OCI-LY1 (cell line): ENCODE data around the gene ARHGAP33.

Source experiments
- H2AFZ ChIP-seq: fragments of 200-600 bp; sonication (generic), shearing (Covaris generic); 2 replicates; pipeline ENCODE4 v1.6.0; 2014; ENCODE audit warnings: antibody characterized with exemption, mild to moderate bottlenecking, low read length
- H3F3A ChIP-seq: fragments of 200-600 bp; sonication (generic), shearing (Covaris generic); 2 replicates; pipeline ENCODE4 v1.6.0; 2014; ENCODE audit warnings: mild to moderate bottlenecking, antibody characterized with exemption, low read length, moderate library complexity; ENCODE audit not compliant: insufficient read depth
- H3K27ac ChIP-seq: fragments of 200-600 bp; sonication (generic); 2 replicates; pipeline ENCODE4 v1.5.1; 2014; ENCODE audit warnings: low read length, mixed run types, mild to moderate bottlenecking, low read depth; ENCODE audit not compliant: poor library complexity, severe bottlenecking
- H3K27me3 ChIP-seq: fragments of 200-600 bp; sonication (generic); 2 replicates; pipeline ENCODE4 v1.6.0; 2014; ENCODE audit warnings: antibody characterized with exemption, mild to moderate bottlenecking, low read length, moderate library complexity; ENCODE audit not compliant: insufficient read depth
- H3K36me3 ChIP-seq: fragments of 200-600 bp; sonication (generic); 2 replicates; pipeline ENCODE4 v1.6.1; 2014; ENCODE audit warnings: mild to moderate bottlenecking, antibody characterized with exemption, low read length, moderate library complexity, mixed read lengths; ENCODE audit not compliant: insufficient read depth
- H3K4me1 ChIP-seq: fragments of 200-600 bp; sonication (generic); 2 replicates; pipeline ENCODE4 v1.5.1; 2014; ENCODE audit warnings: mild to moderate bottlenecking, low read length, moderate library complexity; ENCODE audit not compliant: insufficient read depth, severe bottlenecking
- H3K4me2 ChIP-seq: fragments of 200-600 bp; sonication (generic), shearing (Covaris generic); 2 replicates; pipeline ENCODE4 v1.6.1; 2014; ENCODE audit warnings: low read length
- H3K4me3 ChIP-seq: fragments of 200-600 bp; sonication (generic); 2 replicates; pipeline ENCODE4 v1.5.1; 2014; ENCODE audit warnings: low read length, low read depth, mild to moderate bottlenecking, mixed read lengths; ENCODE audit not compliant: poor library complexity, severe bottlenecking
- H3K79me2 ChIP-seq: fragments of 200-600 bp; shearing (Covaris generic); 2 replicates; pipeline ENCODE4 v1.6.1; 2016; ENCODE audit warnings: mixed run types, low read length, mixed read lengths; ENCODE audit not compliant: insufficient read depth
- H3K9ac ChIP-seq: fragments of 200-600 bp; sonication (generic), shearing (Covaris generic); 2 replicates; pipeline ENCODE4 v1.6.1; 2014; ENCODE audit warnings: mild to moderate bottlenecking, low read length, mixed read lengths
- H3K9me2 ChIP-seq: fragments of 200-600 bp; sonication (generic), shearing (Covaris generic); 2 replicates; pipeline ENCODE4 v1.6.1; 2014; ENCODE audit warnings: low read depth, mild to moderate bottlenecking, low read length, mixed read lengths
- H3K9me3 ChIP-seq: fragments of 200-600 bp; shearing (Covaris generic); 2 replicates; pipeline ENCODE4 v1.6.1; 2014; ENCODE audit warnings: low read length, mixed read lengths
- H4K20me1 ChIP-seq: fragments of 200-600 bp; sonication (generic), shearing (Covaris generic); 2 replicates; pipeline ENCODE4 v1.6.0; 2016; ENCODE audit warnings: mild to moderate bottlenecking, low read length; ENCODE audit not compliant: insufficient read depth
- CTCF ChIP-seq: fragments of 200-600 bp; sonication (generic), shearing (Covaris generic); IDR thresholded peaks from 2 replicates; pipeline ENCODE4 v1.5.1; 2017; ENCODE audit warnings: mild to moderate bottlenecking, antibody characterized with exemption, low read length, moderate library complexity, mixed read lengths
- EZH2 ChIP-seq: fragments of 200-600 bp; sonication (generic), shearing (Covaris generic); IDR thresholded peaks from 2 replicates; pipeline ENCODE4 v1.8.0; 2017; ENCODE audit warnings: borderline replicate concordance, mixed run types, mild to moderate bottlenecking, antibody characterized with exemption, low read length, moderate library complexity, mixed read lengths

The ARHGAP33 gene

GRCh38 chr19:35743640-35744429 lies 31.5 kb upstream of the ARHGAP33 start:
- peak overlapping the region; percentile 92 for H3K9ac ChIP-seq
- peak overlapping the region; percentile 97 for H3K27ac ChIP-seq
- H2AFZ ChIP-seq, result no peak overlapping the region
- no peaks in the 10 kb centered on the region for H3F3A ChIP-seq
- H4K20me1 ChIP-seq, result no peaks in the 10 kb centered on the region
- H3K9me2 ChIP-seq, result no peaks in the 10 kb centered on the region
- H3K4me1 ChIP-seq, result peaks cover 69% of the 10 kb centered on the region
- H3K9me3 ChIP-seq, result no peaks in the 10 kb centered on the region
- TF ChIP-seq EZH2, result no peak
- no peak for TF ChIP-seq CTCF
- H3K27me3 ChIP-seq, result no peaks in the 10 kb centered on the region
- H3K36me3 ChIP-seq, result peaks cover 4% of the 10 kb centered on the region
- peak overlapping the region; percentile 87 for H3K4me2 ChIP-seq
- peak overlapping the region; percentile 91 for H3K4me3 ChIP-seq
- H3K79me2 ChIP-seq, result no peaks in the 10 kb centered on the region

- H3K36me3 ChIP-seq, result no peaks in the 10 kb centered on the region
- no peaks in the 10 kb centered on the region for H3F3A ChIP-seq
- H3K4me2 ChIP-seq, result peak overlapping the region; percentile 87
- H3K9me3 ChIP-seq, result no peaks in the 10 kb centered on the region
- H3K9ac ChIP-seq, result peak overlapping the region; percentile 92
- H3K4me3 ChIP-seq, result peak overlapping the region; percentile 91
- peak overlapping the region; percentile 97 for H3K27ac ChIP-seq
- no peaks in the 10 kb centered on the region for H3K79me2 ChIP-seq
- no peaks in the 10 kb centered on the region for H4K20me1 ChIP-seq
- no peak overlapping the region for H2AFZ ChIP-seq
- H3K9me2 ChIP-seq, result no peaks in the 10 kb centered on the region
- peaks cover 73% of the 10 kb centered on the region for H3K4me1 ChIP-seq
- H3K27me3 ChIP-seq, result no peaks in the 10 kb centered on the region
- TF ChIP-seq EZH2, result no peak
- peak; percentile 42 for TF ChIP-seq CTCF
Observed at GRCh38 chr19:35744430-35745327, 30.7 kb upstream of the ARHGAP33 start.

- H3K27me3 ChIP-seq, result no peaks in the 10 kb centered on the region
- no peak within 1 kb of the TSS for H2AFZ ChIP-seq
- TF ChIP-seq CTCF (no peak), EZH2 (no peak)
Observed at GRCh38 chr19:35745328-35746086, 29.9 kb upstream of the ARHGAP33 start, which contains the start of the genes PSENEN and U2AF1L4. Gene PSENEN (plus strand): TSS chr19:35745651. CDS start chr19:35745931, 280 bp downstream. Gene U2AF1L4 (minus strand): TSS chr19:35745418. CDS start chr19:35745391, 27 bp downstream.

More at GRCh38 chr19:35745328-35746086, 29.9 kb upstream of the ARHGAP33 start, which contains the start of the genes PSENEN and U2AF1L4:
- no peaks in the 10 kb centered on the region for H4K20me1 ChIP-seq
- H3K4me2 ChIP-seq, result peak within 1 kb of the TSS; percentile 87
- no peaks in the 10 kb centered on the region for H3K9me2 ChIP-seq
- peak within 1 kb of the TSS; percentile 91 for H3K4me3 ChIP-seq
- no peaks in the 10 kb centered on the region for H3F3A ChIP-seq
- peak within 1 kb of the TSS; percentile 97 for H3K27ac ChIP-seq
- H3K9ac ChIP-seq, result peak within 1 kb of the TSS; percentile 92
- H3K79me2 ChIP-seq, result no peaks in the 10 kb centered on the region
- peaks cover 68% of the 10 kb centered on the region for H3K4me1 ChIP-seq
- no peaks in the 10 kb centered on the region for H3K36me3 ChIP-seq
- no peaks in the 10 kb centered on the region for H3K9me3 ChIP-seq
